DND-41 (cell line): Measurements from ENCODE around the gene FPR3.

ENCODE experiments used
- EZH2 ChIP-seq: IDR thresholded peaks from 3 replicates; pipeline ENCODE4 v1.6.1; 2012; ENCODE audit warnings: borderline replicate concordance, low read depth, mild to moderate bottlenecking, moderate library complexity, low read length, inconsistent platforms; ENCODE audit not compliant: severe bottlenecking
- TF ChIP-seq, protein P1 (sequence below): IDR thresholded peaks from 2 replicates; pipeline ENCODE4 v1.5.1; 2012; ENCODE audit warnings: borderline replicate concordance, low read length, moderate library complexity, mild to moderate bottlenecking; ENCODE audit not compliant: poor library complexity, severe bottlenecking; ENCODE audit errors: extremely low read depth

DNA sequence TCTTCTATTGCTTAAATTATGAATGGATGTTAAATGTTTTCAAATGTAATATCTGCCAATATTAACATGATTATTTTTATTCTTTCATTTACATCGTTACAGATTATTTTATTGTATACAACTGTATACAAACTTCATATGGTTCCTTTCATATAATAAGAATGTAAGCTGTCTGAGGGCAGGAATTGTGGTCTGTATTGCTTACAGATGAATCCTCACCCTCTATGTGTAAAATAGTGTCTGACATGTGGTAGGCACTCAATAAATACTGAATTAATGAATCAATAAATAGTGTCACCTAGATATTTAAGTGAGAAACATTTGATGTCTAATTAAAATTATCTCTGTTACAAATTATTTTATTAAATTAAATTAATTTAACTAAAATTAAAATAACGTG lies 7.8 kb downstream of the FPR3 start:
- TF ChIP-seq, protein P1, sequence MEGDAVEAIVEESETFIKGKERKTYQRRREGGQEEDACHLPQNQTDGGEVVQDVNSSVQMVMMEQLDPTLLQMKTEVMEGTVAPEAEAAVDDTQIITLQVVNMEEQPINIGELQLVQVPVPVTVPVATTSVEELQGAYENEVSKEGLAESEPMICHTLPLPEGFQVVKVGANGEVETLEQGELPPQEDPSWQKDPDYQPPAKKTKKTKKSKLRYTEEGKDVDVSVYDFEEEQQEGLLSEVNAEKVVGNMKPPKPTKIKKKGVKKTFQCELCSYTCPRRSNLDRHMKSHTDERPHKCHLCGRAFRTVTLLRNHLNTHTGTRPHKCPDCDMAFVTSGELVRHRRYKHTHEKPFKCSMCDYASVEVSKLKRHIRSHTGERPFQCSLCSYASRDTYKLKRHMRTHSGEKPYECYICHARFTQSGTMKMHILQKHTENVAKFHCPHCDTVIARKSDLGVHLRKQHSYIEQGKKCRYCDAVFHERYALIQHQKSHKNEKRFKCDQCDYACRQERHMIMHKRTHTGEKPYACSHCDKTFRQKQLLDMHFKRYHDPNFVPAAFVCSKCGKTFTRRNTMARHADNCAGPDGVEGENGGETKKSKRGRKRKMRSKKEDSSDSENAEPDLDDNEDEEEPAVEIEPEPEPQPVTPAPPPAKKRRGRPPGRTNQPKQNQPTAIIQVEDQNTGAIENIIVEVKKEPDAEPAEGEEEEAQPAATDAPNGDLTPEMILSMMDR, result no peak
- TF ChIP-seq EZH2, result no peak
